OCI-LY1 (cell line): ENCODE data around the gene DOCK4.

Source experiments
- H2AFZ ChIP-seq: fragments of 200-600 bp; sonication (generic), shearing (Covaris generic); 2 replicates; pipeline ENCODE4 v1.6.0; 2014; ENCODE audit warnings: antibody characterized with exemption, mild to moderate bottlenecking, low read length
- H3F3A ChIP-seq: fragments of 200-600 bp; sonication (generic), shearing (Covaris generic); 2 replicates; pipeline ENCODE4 v1.6.0; 2014; ENCODE audit warnings: mild to moderate bottlenecking, antibody characterized with exemption, low read length, moderate library complexity; ENCODE audit not compliant: insufficient read depth
- H3K27ac ChIP-seq: fragments of 200-600 bp; sonication (generic); 2 replicates; pipeline ENCODE4 v1.5.1; 2014; ENCODE audit warnings: low read length, mixed run types, mild to moderate bottlenecking, low read depth; ENCODE audit not compliant: poor library complexity, severe bottlenecking
- H3K27me3 ChIP-seq: fragments of 200-600 bp; sonication (generic); 2 replicates; pipeline ENCODE4 v1.6.0; 2014; ENCODE audit warnings: antibody characterized with exemption, mild to moderate bottlenecking, low read length, moderate library complexity; ENCODE audit not compliant: insufficient read depth
- H3K36me3 ChIP-seq: fragments of 200-600 bp; sonication (generic); 2 replicates; pipeline ENCODE4 v1.6.1; 2014; ENCODE audit warnings: mild to moderate bottlenecking, antibody characterized with exemption, low read length, moderate library complexity, mixed read lengths; ENCODE audit not compliant: insufficient read depth
- H3K4me1 ChIP-seq: fragments of 200-600 bp; sonication (generic); 2 replicates; pipeline ENCODE4 v1.5.1; 2014; ENCODE audit warnings: mild to moderate bottlenecking, low read length, moderate library complexity; ENCODE audit not compliant: insufficient read depth, severe bottlenecking
- H3K4me2 ChIP-seq: fragments of 200-600 bp; sonication (generic), shearing (Covaris generic); 2 replicates; pipeline ENCODE4 v1.6.1; 2014; ENCODE audit warnings: low read length
- H3K4me3 ChIP-seq: fragments of 200-600 bp; sonication (generic); 2 replicates; pipeline ENCODE4 v1.5.1; 2014; ENCODE audit warnings: low read length, low read depth, mild to moderate bottlenecking, mixed read lengths; ENCODE audit not compliant: poor library complexity, severe bottlenecking
- H3K79me2 ChIP-seq: fragments of 200-600 bp; shearing (Covaris generic); 2 replicates; pipeline ENCODE4 v1.6.1; 2016; ENCODE audit warnings: mixed run types, low read length, mixed read lengths; ENCODE audit not compliant: insufficient read depth
- H3K9ac ChIP-seq: fragments of 200-600 bp; sonication (generic), shearing (Covaris generic); 2 replicates; pipeline ENCODE4 v1.6.1; 2014; ENCODE audit warnings: mild to moderate bottlenecking, low read length, mixed read lengths
- H3K9me2 ChIP-seq: fragments of 200-600 bp; sonication (generic), shearing (Covaris generic); 2 replicates; pipeline ENCODE4 v1.6.1; 2014; ENCODE audit warnings: low read depth, mild to moderate bottlenecking, low read length, mixed read lengths
- H3K9me3 ChIP-seq: fragments of 200-600 bp; shearing (Covaris generic); 2 replicates; pipeline ENCODE4 v1.6.1; 2014; ENCODE audit warnings: low read length, mixed read lengths
- H4K20me1 ChIP-seq: fragments of 200-600 bp; sonication (generic), shearing (Covaris generic); 2 replicates; pipeline ENCODE4 v1.6.0; 2016; ENCODE audit warnings: mild to moderate bottlenecking, low read length; ENCODE audit not compliant: insufficient read depth
- CTCF ChIP-seq: fragments of 200-600 bp; sonication (generic), shearing (Covaris generic); IDR thresholded peaks from 2 replicates; pipeline ENCODE4 v1.5.1; 2017; ENCODE audit warnings: mild to moderate bottlenecking, antibody characterized with exemption, low read length, moderate library complexity, mixed read lengths
- EZH2 ChIP-seq: fragments of 200-600 bp; sonication (generic), shearing (Covaris generic); IDR thresholded peaks from 2 replicates; pipeline ENCODE4 v1.8.0; 2017; ENCODE audit warnings: borderline replicate concordance, mixed run types, mild to moderate bottlenecking, antibody characterized with exemption, low read length, moderate library complexity, mixed read lengths

The DOCK4 gene

GRCh38 chr7:112138325-112138852, 67.8 kb downstream of the DOCK4 start:
- no peak overlapping the region for H3K4me2 ChIP-seq
- no peak for TF ChIP-seq CTCF
- no peak for TF ChIP-seq EZH2
- H3K9me3 ChIP-seq: no peaks in the 10 kb centered on the region
- H3K9ac ChIP-seq: no peak overlapping the region
- H3K79me2 ChIP-seq: no peaks in the 10 kb centered on the region
- H3K36me3 ChIP-seq: no peaks in the 10 kb centered on the region
- no peaks in the 10 kb centered on the region for H3K9me2 ChIP-seq
- H3F3A ChIP-seq: no peaks in the 10 kb centered on the region
- H4K20me1 ChIP-seq: no peaks in the 10 kb centered on the region
- H3K4me1 ChIP-seq: no peaks in the 10 kb centered on the region
- H3K27me3 ChIP-seq: no peaks in the 10 kb centered on the region
- H3K4me3 ChIP-seq: no peak overlapping the region
- no peak overlapping the region for H3K27ac ChIP-seq
- H2AFZ ChIP-seq: no peak overlapping the region

DNA sequence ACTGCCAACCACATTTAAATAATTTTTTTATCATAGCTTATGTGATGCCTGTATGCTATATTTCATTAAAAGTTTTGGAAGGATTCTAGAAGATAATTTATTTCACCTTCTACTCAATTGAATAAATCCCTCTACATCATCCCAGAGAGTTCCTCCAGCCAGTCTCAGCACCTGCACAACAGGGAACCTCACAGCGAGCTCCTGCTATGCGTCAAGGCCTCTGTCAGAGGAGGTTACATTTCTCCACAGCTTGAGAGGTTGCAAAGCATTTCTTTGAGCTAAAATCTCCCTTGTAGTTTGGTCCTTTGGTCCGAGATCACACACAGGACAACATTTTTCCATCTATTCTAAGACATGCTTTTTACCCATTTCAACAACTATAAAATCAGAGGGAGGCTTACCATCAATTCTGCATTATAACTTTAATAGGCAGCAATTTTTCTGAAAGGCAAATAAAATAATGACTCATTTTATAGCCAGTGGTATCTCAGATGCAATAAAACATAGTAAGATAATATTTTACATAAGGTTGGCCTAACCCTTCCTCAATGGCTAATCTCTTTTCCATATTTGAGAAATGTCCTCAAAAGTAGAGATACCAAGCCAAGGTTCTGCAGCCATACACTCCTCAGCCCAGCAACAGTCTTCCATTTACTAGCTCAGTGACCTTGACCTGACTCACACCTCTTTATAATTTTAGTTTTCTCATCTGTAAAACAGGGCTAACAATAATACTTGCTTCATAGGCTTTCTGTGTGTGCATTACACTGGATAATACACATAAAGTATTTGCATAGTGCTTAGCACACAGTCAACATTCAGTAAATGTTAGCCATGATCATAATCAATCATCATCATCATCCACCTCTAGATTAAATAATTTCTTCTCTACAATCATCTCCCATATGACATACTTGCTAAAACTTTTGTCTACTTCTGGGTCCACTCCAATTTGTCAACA, 68.8 kb downstream of the DOCK4 start:
- no peaks in the 10 kb centered on the region for H3K27me3 ChIP-seq
- H3K9me3 ChIP-seq: no peaks in the 10 kb centered on the region
- H3K9ac ChIP-seq: no peak overlapping the region
- H4K20me1 ChIP-seq: no peaks in the 10 kb centered on the region
- no peak overlapping the region for H3K4me2 ChIP-seq
- no peak overlapping the region for H3K27ac ChIP-seq
- no peaks in the 10 kb centered on the region for H3F3A ChIP-seq
- no peaks in the 10 kb centered on the region for H3K36me3 ChIP-seq
- no peaks in the 10 kb centered on the region for H3K79me2 ChIP-seq
- TF ChIP-seq CTCF: no peak
- no peak for TF ChIP-seq EZH2
- H3K4me3 ChIP-seq: no peak overlapping the region
- H3K4me1 ChIP-seq: no peaks in the 10 kb centered on the region
- H2AFZ ChIP-seq: no peak overlapping the region
- H3K9me2 ChIP-seq: no peaks in the 10 kb centered on the region

DNA sequence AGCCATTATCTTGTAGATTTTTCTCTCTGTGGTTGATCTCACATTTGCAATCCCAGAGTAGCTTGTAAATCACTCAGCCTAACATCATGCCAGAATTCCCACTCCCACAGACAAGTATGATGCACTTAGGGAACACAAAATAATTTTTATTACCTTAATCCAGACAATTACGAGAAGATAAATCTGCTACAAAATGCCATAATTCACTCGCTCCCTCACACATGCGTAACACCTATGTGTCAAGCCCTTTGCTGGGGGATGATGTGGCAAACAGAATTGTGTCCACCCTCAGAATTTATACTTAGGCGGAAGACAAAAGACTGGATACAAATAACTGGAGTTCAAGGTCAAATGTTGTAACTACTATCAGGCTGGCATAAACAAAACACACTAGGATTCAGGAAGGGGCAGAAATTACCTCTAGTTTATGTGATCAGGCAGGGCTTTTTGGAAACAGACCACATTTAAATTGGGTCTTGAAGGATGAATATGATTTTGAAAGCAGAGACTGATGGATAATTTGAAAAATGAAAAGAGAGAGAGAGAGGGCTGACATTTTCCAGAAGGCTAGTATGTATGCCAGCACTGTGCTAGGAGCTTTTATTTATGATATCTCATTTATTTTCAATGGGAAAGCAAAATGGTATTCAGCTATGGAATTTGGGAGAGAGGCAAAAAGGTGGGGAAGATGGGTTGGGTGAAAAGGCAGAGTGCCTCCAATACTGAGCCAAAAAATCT, 69.8 kb downstream of the DOCK4 start:
- Histone ChIP-seq H3F3A (no peaks in the 10 kb centered on the region), H2AFZ (no peak overlapping the region), H3K36me3 (no peaks in the 10 kb centered on the region), H3K27me3 (no peaks in the 10 kb centered on the region), H3K9me2 (no peaks in the 10 kb centered on the region), H3K4me3 (no peak overlapping the region), H3K79me2 (no peaks in the 10 kb centered on the region), H3K9ac (no peak overlapping the region), H4K20me1 (no peaks in the 10 kb centered on the region), H3K27ac (no peak overlapping the region), H3K9me3 (no peaks in the 10 kb centered on the region), H3K4me2 (no peak overlapping the region), H3K4me1 (no peaks in the 10 kb centered on the region)
- TF ChIP-seq CTCF (no peak), EZH2 (no peak)
